Measurements from ENCODE around the gene ZNF768. TPM values are rescaled to one million over a fixed set of nuclear protein-coding genes. Genes with fewer than 3 reads are reported as not detected.

Gene ZNF768
- total and polyA plus RNA-seq, 2 donors (not counting 1 experiment from before 2014, with no cell fraction given) = 24.8 to 36.5 TPM

GRCh38 chr16:30557957-30558788 lies 31.8 kb upstream of the ZNF768 start, which contains the start of gene ZNF764:
Gene ZNF764 (minus strand): TSS chr16:30558374. CDS start chr16:30558182, 192 bp downstream.
- Mint-ChIP-seq H3K27me3 (no peaks in the 10 kb centered on the region), H3K9me3 (ENCODE audit: insufficient read depth) (no peaks in the 10 kb centered on the region), H3K27ac (peak within 1 kb of the TSS; percentile 91), H3K4me1 (peaks cover 42% of the 10 kb centered on the region), H3K4me3 (peak within 1 kb of the TSS; percentile 86)
- DNase-seq (peak; percentile 97), ATAC-seq (ENCODE audit: low read depth) (peak; percentile 92)
- ChIA-PET POLR2A (interaction anchor here (0.6 to 6.1 kb wide), 17 partner anchors 9 to 700 kb away, joined by 3 to 81 read pairs (median 6); partner anchors contain the start of genes DCTPP1, FBRS, PRR14 and ZNF688), CTCF (interaction anchor here (0.6 to 3.5 kb wide), 22 partner anchors 10 to 151 kb away, joined by 3 to 53 read pairs (median 5); partner anchors contain the start of genes DCTPP1, ZNF688, ZNF747 and ZNF771)
- Histone ChIP-seq H3K4me3 (ENCODE audit: control extremely low read depth in 1 of 5, extremely low read depth in 1 of 5, insufficient read depth in 1 of 5, low read depth in 2 of 5, low read length in 4 of 5) (peak within 1 kb of the TSS in 4 of 5 experiments; percentile 80 to 91 (median 88)), H3K27me3 (replicated peaks in 1 of 4; ENCODE audit: control extremely low read depth in 1 of 4, control insufficient read depth in 3 of 4, insufficient read depth in 4 of 4, low read length in 3 of 4) (no peaks in the 10 kb centered on the region), H3K9me3 (ENCODE audit: control extremely low read depth in 1 of 3, control insufficient read depth in 2 of 3, insufficient read depth in 1 of 3, low read length in 2 of 3) (peaks cover 0 to 6% (median 0%) of the 10 kb centered on the region in 3 donors), H3K27ac (ENCODE audit: low read length in 2 of 2) (peak within 1 kb of the TSS; percentile 95 to 97), H4K20me1 (ENCODE audit: control insufficient read depth, insufficient read depth, low read length, poor library complexity, severe bottlenecking) (no peaks in the 10 kb centered on the region), H3K36me3 (replicated peaks in 1 of 2; ENCODE audit: control extremely low read depth in 1 of 2, control insufficient read depth in 1 of 2, extremely low read depth in 1 of 2, insufficient read depth in 2 of 2, low read length in 1 of 2) (peaks cover 0 to 13% of the 10 kb centered on the region in 2 experiments), H3K4me1 (ENCODE audit: control insufficient read depth in 2 of 2, insufficient read depth in 2 of 2, low read length in 2 of 2) (peaks cover 14 to 35% of the 10 kb centered on the region in 2 donors), H2AFZ (ENCODE audit: insufficient read depth, low read depth, low read length, poor library complexity, severe bottlenecking) (peak within 1 kb of the TSS; percentile 95), H3K4me2 (replicated peaks; ENCODE audit: low read depth, low read length, poor library complexity, severe bottlenecking) (peak within 1 kb of the TSS; percentile 85), H3K9ac (ENCODE audit: low read length) (peak within 1 kb of the TSS; percentile 95), H3K79me2 (ENCODE audit: control insufficient read depth, insufficient read depth, low read length) (peaks cover 39% of the 10 kb centered on the region)
- WGBS (ENCODE audit: insufficient coverage) = under 1% methylated on average over 73 of the region's 74 CpGs
- intact Hi-C loops (cut with micrococcal nuclease) = loop anchor here (1.0 to 5.0 kb wide), 12 partner anchors 13 to 899 kb away; partner anchors contain the start of genes ARMC5, DCTPP1, FBRS and FBXL19
- no peak for TF ChIP-seq CTCF (IDR thresholded peaks at IDR 0.05)
- no peak for TF ChIP-seq EZH2 (IDR thresholded peaks at IDR 0.05; ENCODE audit: borderline replicate concordance, insufficient read depth, low read depth, low read length, poor library complexity, severe bottlenecking)
